ENCODE results near the gene ADAMTSL1. TPM values are rescaled to one million over a fixed set of nuclear protein-coding genes. Genes with fewer than 3 reads are reported as not detected.
A peak's percentile ranks its signal among the peaks of the same experiment; 100 is the strongest.

The ADAMTSL1 gene
- total RNA-seq, 6 experiments from 2014 or later, result 37.3 to 98.1 (median 90.8) TPM

DNA sequence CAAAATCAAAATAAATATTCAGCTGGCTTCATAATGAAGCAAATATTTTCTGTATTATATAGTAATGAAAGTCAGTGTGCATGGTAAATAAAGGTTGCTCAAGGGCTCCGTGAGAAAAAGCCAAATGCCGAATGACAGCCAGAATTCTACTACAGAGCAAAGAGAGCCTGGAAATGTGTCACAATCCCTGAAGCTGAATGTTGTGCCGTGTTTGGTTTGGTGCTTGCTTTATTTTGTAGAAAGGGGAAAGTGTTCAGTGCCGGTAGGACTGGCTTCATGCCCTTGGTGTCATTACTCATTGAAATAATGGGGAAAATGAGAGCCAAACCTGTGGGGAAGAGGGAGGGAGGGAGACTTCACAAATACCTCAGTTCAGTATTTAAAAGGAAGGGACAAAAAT is 26.8 kb upstream of the ADAMTSL1 start:
- H3K9me3 Mint-ChIP-seq, result peaks cover 4% of the 10 kb centered on the region; the same call in 1 of the 2 replicates
- H3K27me3 Mint-ChIP-seq (ENCODE audit: insufficient read depth), result no peaks in the 10 kb centered on the region
- TF ChIP-seq, protein P1, sequence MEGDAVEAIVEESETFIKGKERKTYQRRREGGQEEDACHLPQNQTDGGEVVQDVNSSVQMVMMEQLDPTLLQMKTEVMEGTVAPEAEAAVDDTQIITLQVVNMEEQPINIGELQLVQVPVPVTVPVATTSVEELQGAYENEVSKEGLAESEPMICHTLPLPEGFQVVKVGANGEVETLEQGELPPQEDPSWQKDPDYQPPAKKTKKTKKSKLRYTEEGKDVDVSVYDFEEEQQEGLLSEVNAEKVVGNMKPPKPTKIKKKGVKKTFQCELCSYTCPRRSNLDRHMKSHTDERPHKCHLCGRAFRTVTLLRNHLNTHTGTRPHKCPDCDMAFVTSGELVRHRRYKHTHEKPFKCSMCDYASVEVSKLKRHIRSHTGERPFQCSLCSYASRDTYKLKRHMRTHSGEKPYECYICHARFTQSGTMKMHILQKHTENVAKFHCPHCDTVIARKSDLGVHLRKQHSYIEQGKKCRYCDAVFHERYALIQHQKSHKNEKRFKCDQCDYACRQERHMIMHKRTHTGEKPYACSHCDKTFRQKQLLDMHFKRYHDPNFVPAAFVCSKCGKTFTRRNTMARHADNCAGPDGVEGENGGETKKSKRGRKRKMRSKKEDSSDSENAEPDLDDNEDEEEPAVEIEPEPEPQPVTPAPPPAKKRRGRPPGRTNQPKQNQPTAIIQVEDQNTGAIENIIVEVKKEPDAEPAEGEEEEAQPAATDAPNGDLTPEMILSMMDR (IDR thresholded peaks at IDR 0.05), result no peak
- peaks cover 53% of the 10 kb centered on the region for H3K4me1 Mint-ChIP-seq (ENCODE audit: low read depth)
- peak overlapping the region; percentile 55 for H3K27ac Mint-ChIP-seq
- H3K36me3 Mint-ChIP-seq (ENCODE audit: low read depth), result peaks cover 6% of the 10 kb centered on the region
- DNase-seq, result no peak
- H3K4me3 Mint-ChIP-seq, result peak overlapping the region; percentile 60

DNA sequence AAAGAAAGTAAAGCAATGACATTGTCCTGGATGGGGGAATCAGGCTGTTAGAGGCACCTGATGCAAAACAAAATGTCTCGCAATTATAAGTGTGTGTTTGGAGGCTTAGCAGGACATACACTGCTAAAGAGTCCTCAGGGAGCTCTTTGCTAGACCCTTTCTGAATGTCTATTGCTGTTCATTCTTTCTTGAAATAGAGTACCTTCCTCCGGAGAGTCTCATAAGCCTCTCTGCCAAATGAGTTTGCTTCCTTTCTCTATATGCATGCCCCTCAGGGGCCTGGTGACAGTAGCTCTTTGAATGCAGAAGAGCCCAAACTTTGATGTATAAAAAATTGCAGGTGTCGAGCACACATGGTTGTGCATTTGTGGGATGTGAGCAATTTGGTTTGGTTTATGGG is 26.4 kb upstream of the ADAMTSL1 start:
- H3K27me3 Mint-ChIP-seq (ENCODE audit: insufficient read depth), result no peaks in the 10 kb centered on the region
- TF ChIP-seq, protein P1 (IDR thresholded peaks at IDR 0.05), result no peak
- H3K4me1 Mint-ChIP-seq (ENCODE audit: low read depth), result peaks cover 53% of the 10 kb centered on the region
- H3K9me3 Mint-ChIP-seq, result peaks cover 4% of the 10 kb centered on the region; the same call in 1 of the 2 replicates
- H3K4me3 Mint-ChIP-seq, result peak overlapping the region; percentile 60
- peak overlapping the region; percentile 55; the same call in 1 of the 2 replicates for H3K27ac Mint-ChIP-seq
- H3K36me3 Mint-ChIP-seq (ENCODE audit: low read depth), result peaks cover 10% of the 10 kb centered on the region
- DNase-seq, result no peak

DNA sequence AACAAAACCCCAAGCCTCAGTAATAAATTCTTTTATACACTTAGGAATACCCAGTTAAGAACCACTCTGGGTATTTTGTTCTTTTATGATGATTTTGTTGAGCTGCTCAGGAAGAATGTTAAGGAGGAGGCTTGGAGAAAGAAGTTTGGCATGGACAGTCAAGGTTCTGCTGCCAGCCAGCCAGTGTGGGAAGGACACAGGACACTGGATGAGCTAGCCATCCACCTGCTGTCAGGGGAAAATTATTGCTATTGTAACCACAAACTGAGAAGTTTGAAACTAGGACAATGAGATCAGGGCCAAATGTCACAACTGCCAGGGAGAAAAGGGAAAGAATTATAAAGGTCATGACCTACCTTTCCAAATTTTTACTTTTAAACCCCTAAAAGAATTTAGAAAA is 25.9 kb upstream of the ADAMTSL1 start:
- Mint-ChIP-seq H3K4me3 (no peak overlapping the region), H3K27ac (no peak overlapping the region), H3K27me3 (ENCODE audit: insufficient read depth) (no peaks in the 10 kb centered on the region), H3K4me1 (ENCODE audit: low read depth) (peaks cover 49% of the 10 kb centered on the region), H3K9me3 (peaks cover 4% of the 10 kb centered on the region; the same call in 1 of the 2 replicates), H3K36me3 (ENCODE audit: low read depth) (peaks cover 10% of the 10 kb centered on the region)
- TF ChIP-seq, protein P1 (IDR thresholded peaks at IDR 0.05), result no peak
- no peak for DNase-seq

DNA sequence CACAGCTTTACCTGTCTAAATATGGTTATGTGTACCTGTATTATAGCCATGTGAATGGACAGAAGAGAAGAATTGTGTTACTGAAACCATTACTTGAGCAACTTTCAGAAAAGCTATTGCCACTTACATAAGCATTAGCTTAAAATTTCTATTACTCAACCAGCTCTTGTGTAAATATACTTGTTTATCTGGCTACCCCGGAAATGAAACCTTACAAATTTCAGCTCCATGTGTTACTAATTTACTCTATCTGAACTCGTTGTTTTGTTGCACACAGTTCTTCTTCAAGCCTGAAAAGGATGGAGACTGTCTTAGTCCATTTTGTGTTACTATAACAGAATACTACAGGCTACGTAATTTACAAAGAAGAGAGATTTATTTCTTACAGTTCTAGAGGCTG is 22.5 kb upstream of the ADAMTSL1 start:
- Mint-ChIP-seq H3K27ac (peak overlapping the region; percentile 15; the same call in 1 of the 2 replicates), H3K27me3 (ENCODE audit: insufficient read depth) (no peaks in the 10 kb centered on the region), H3K36me3 (ENCODE audit: low read depth) (peaks cover 10% of the 10 kb centered on the region), H3K4me3 (peak overlapping the region; percentile 23; the same call in 1 of the 2 replicates), H3K4me1 (ENCODE audit: low read depth) (peaks cover 57% of the 10 kb centered on the region), H3K9me3 (peaks cover 4% of the 10 kb centered on the region; the same call in 1 of the 2 replicates)
- no peak for DNase-seq
- TF ChIP-seq, protein P1 (IDR thresholded peaks at IDR 0.05), result no peak

DNA sequence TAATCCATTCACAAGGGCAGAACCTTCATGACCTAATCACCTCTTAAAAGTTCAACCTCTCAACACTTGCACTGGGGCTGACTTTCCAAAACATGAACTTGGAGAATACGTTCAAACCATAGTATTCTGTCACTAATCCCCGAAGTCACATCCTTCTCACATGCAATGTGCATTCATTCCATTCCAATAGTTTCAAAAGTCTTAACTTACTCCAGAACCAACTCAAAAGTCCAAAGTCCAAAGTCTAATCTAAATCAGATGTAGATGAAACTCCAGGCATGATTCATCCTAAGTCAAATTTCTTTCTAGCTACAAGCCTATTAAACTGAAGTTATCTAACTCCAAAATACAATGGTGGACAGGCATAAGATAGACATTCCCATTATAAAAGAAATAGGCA is 21.7 kb upstream of the ADAMTSL1 start:
- H3K4me1 Mint-ChIP-seq (ENCODE audit: low read depth), result peaks cover 57% of the 10 kb centered on the region
- peaks cover 10% of the 10 kb centered on the region for H3K36me3 Mint-ChIP-seq (ENCODE audit: low read depth)
- peak overlapping the region; percentile 1; the same call in 1 of the 2 replicates for H3K27ac Mint-ChIP-seq
- DNase-seq, result peak; percentile 24
- TF ChIP-seq, protein P1 (IDR thresholded peaks at IDR 0.05), result no peak
- no peaks in the 10 kb centered on the region for H3K27me3 Mint-ChIP-seq (ENCODE audit: insufficient read depth)
- H3K9me3 Mint-ChIP-seq, result peaks cover 4% of the 10 kb centered on the region; the same call in 1 of the 2 replicates
- H3K4me3 Mint-ChIP-seq, result no peak overlapping the region
